ENCODE measurements around the gene COX7B.
A peak's percentile ranks its signal among the peaks of the same experiment; 100 is the strongest.
"Not testable (repeated sequence)": the region's sequence is repeated elsewhere in the genome, so short reads cannot be mapped to it uniquely, and the experiment has no call there.

The COX7B gene, protein sequence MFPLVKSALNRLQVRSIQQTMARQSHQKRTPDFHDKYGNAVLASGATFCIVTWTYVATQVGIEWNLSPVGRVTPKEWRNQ

GRCh38 chrX:77899081-77899828 is at the start of gene COX7B:
Gene COX7B (plus strand): TSS chrX:77899468. CDS start chrX:77899554, 86 bp downstream.
- peak; percentile 32 to 56 for DNase-seq

GRCh38 chrX:77875372-77875771 is 23.9 kb upstream of the COX7B start:
- DNase-seq: no peak

DNA sequence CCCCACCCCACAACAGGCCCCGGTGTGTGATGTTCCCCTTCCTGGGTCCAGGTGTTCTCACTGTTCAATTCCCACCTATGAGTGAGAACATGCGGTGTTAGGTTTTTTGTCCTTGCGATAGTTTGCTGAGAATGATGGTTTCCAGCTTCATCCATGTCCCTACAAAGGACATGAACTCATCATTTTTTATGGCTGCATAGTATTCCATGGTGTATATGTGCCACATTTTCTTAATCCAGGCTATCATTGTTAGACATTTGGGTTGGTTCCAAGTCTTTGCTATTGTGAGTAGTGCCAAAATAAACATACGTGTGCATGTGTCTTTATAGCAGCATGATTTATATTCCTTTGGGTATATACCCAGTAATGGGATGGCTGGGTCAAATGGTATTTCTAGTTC is 17.9 kb upstream of the COX7B start:
- not testable (repeated sequence) for DNase-seq

- DNase-seq: no peak
Measured at GRCh38 chrX:77892887-77893286, 6.4 kb upstream of the COX7B start.

- no peak for DNase-seq
Measured at GRCh38 chrX:77893713-77894112, 5.6 kb upstream of the COX7B start.

DNA sequence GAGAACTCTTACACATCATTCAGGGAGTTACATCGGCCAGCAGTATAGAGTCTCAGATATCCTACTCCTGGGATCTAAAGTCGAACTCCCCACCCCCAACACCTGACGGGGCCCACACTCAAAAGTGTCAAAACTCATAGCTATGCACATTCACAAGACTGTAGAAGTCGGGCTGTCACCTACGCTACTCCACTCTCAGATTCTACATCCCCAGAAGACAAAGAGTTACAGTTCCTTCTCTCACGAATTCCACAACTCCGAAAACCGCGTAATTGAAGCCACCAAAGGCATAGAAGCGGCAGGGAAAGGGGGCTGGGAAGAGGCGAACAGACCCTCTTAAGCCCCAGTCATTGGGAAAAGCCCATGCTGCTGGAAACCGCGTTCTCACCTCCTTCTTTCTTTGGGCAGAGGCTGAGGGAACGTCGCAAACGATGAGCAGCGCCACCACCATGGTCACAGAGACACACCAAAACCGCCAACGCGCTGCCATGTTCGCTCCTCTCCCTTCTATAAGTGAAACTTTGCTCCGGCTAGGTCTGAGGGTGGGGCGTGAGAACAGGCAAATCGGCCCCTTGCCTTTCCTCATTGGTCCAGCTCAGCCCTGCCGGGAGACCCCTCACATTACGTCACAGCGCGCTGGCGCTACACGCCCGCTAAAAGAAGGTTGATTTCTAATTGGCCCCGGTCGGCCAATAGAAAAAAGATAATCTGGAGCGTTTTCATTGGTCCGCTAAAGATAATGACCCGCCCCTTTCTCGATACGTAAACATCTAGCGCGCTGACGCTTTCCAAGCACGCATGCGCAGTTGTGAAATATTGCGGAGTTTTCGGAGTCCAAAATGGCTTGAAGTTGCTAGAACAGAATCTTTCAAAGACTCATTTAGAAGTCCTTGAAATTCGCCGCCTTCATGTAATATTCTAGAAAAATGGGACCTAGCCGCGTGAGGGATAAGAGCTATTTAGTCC is 4.1 kb upstream of the COX7B start, which contains the start of gene MAGT1:
Gene MAGT1 (minus strand): TSS at position 515 of the 966 bp plus-strand sequence. CDS start 25 bp downstream, at position 490.
- peak; percentile 82 to 89 for DNase-seq

GRCh38 chrX:77900688-77901087 is 1.4 kb downstream of the COX7B start:
- no peak for DNase-seq

- DNase-seq: no peak
Measured at GRCh38 chrX:77901506-77901905, 2.2 kb downstream of the COX7B start.

GRCh38 chrX:77910108-77910840 is 11.0 kb downstream of the COX7B start, which contains the start of gene ATP7A:
Gene ATP7A (plus strand): TSS chrX:77910693. CDS start chrX:77971642, 60,949 bp downstream.
- DNase-seq: peak; percentile 87 to 91

DNA sequence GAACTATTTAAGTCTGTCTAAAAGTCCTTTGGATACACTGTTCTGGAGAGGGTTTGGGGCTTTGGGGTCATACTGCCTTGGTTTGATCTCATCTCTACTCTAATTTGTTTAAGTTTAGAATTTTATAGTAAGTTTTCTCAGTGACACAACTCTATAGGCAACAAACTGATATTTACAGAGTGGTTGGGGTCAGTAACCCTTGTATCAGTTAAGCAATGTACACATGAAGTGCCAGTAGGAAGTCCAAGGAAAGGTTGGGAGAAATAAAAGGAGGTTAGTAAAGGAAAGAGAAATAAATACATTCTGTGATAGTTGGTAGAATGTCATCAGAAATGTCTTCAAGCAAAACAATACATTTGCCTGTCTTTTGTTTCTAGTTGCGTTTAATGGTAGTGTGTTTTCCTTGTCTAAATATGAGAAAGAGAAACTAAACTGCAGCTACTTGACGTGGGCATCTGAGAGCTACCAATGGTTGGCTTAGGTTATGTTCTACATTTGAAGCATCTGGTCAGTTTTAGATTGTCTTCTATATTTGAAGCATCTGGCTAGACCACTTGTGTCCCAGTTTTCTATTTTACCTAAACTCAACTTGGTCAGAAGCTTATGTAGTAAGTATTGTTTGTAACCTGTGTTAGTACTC is 18.1 kb downstream of the COX7B start:
- no peak for DNase-seq

GRCh38 chrX:77918568-77918967 is 19.3 kb downstream of the COX7B start:
- DNase-seq: no peak

GRCh38 chrX:77919370-77919769 is 20.1 kb downstream of the COX7B start:
- DNase-seq: not testable (repeated sequence)

GRCh38 chrX:77922787-77923186 is 23.5 kb downstream of the COX7B start:
- no peak for DNase-seq

- no peak for DNase-seq
Measured at GRCh38 chrX:77924320-77924859, 25.1 kb downstream of the COX7B start.

DNA sequence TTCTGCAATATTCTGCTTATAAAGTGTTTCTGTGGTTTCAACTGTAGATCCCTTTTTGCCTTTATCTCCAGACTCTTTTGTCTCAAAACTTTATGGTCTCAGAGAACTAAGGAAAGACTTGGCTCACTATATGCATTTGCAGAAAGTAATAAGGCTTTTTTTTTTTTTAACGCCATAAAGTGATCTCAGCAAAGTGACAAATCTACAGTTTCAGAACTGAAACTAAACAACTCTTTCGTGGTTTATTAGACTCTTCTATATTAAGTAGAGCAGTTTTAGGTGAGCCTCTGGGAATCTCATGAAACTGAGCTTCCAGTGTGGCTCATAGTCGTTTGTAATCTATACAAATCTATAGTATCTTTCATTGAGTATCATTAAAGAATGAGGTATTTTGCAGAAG is 26.5 kb downstream of the COX7B start:
- no peak for DNase-seq

DNA sequence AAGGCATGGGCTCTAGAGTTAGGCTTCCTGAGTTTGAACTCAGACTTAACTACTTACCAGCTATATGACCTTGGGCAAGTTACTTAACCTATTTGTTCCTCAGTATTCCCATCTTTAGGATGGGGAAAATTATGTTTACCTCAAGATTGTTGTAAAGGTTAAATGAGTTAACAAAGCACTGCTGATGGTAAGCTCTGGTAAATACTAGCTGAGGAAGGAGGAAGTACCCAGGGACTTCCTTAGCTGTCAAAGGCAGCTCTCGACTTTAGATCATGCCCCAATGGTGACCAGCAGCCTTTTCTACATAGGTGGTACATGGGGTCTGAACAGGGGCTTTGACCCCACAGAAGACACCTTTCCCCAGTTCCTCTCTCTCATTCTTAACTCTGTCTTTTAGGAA is 31.3 kb downstream of the COX7B start:
- DNase-seq: no peak

- DNase-seq: no peak
Measured at GRCh38 chrX:77935886-77936285, 36.6 kb downstream of the COX7B start.

DNA sequence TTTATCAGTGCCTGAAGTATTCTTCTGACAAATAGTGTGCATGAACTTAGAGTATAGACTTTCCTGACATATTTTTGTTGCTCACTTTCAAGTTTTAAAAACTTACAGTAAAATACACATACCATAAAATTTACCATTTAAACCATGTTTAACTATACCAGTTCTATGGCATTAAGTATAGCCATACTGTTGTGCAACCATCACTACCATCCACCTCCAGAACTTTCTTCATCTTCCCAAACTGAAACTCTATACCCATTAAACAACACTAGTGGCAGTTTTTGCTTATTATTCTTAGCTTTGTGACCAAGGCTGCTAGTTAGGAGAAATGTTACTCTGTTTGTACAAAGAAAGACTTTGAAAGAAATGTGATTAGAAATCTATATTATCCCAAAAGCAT is 37.0 kb downstream of the COX7B start:
- no peak for DNase-seq

GRCh38 chrX:77937291-77937690 is 38.0 kb downstream of the COX7B start:
- DNase-seq: no peak

DNA sequence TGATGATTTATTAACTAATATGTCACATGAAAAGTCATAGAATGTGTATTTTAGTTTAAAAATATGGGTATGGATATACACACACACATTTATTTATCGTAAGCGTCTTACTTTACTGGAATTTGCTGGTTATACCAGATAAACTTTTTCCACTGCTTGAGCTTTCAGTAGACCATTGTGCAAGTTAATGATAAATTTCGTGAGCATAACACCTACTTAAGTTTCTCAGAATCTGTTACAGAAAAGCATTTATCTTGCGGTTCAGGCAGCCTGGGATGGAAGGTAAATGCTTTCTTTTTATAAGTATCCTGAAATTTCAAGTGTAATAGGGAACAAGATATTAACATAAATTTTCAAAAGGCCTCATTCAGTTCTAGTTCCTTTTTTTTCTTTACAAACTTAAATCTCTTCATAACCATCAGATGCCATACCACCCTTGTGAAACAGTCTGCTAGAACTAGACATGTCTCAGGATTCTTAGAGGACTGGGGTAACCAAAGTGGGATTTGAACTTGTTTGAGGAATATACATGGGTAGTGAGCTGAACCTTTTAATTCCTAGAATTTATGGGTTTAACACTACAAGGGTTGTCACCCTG is 38.9 kb downstream of the COX7B start:
- DNase-seq: no peak

DNA sequence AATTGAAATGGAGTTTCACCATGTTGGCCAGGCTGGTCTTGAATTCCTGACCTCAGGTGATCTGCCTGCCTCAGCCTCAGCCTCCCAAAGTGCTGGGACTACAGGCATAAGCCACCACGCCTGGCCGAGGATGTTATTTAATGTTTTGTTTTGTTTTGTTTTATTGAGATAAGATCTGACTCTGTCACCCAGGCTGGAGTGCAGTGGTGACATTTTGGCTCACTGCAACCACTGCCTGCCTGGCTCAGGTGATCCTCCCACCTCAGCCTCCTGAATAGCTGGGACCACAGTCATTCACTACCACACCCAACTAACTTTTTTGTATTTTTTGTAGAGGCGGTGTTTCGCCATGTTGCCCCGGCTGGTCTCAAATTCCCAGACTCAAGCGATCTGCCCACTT is 45.8 kb downstream of the COX7B start:
- DNase-seq: not testable (repeated sequence)

All from activated CD4-positive, alpha-beta T cell treated with anti-CD3 and anti-CD28 coated beads, Interleukin-2, amount 50 U/mL, for 48 hours (primary cell).